NCI-H146 (cell line): ENCODE results near the gene ZW10.

Experiments used
- DNase-seq: peaks from one replicate; lab custom pipeline; 2025; lab: John Stamatoyannopoulos, UW

Gene ZW10

DNA sequence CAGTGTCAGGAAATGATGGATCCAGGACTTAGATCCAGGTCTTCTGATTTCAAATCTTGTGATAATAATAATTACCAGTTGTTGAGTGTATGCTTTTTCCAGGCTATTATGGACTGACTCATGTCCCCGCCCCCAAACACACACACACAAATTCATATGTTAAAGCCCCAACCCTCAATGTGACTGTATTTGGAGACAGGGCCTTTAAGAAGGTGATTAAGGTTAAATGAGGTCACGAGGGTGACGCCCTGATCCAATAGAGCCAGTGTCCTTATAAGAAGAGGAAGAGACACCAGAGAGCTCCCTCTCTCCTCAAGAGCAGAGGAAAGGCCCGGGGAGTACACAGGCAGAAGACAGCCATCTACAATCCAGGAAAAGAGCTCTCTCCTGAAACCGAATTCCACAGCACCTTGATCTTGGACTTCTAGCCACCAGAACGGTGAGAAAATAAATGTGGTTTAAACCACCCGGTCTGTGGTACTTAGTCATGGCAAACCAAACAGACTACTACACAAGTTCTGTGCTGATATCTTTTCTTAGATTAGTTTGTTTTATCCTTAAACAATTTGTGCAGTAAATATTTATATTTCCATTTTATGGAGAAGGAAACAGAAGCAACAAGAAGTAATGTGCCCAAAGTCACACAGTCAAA lies 75.6 kb downstream of the ZW10 start:
- DNase-seq: no peak

DNA sequence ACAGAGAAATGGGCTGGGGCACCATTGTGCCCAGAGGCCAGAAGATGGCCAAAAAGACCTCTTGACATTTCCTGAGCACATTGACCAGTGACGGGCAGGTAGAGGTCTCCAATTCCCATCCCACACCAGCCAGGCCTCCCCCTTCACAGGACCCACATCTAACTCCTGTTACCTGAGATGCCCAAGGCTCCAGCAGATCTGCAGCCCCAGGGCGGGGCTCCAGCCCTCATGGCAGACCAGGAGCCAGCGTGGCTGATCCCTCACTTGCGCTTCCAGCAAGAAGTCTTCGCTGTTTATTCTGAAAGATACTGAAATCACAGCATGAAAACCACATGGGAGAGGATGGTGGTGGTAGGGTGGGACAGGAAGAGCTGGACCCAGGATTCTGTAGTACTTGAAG lies 76.4 kb downstream of the ZW10 start:
- no peak for DNase-seq

DNA sequence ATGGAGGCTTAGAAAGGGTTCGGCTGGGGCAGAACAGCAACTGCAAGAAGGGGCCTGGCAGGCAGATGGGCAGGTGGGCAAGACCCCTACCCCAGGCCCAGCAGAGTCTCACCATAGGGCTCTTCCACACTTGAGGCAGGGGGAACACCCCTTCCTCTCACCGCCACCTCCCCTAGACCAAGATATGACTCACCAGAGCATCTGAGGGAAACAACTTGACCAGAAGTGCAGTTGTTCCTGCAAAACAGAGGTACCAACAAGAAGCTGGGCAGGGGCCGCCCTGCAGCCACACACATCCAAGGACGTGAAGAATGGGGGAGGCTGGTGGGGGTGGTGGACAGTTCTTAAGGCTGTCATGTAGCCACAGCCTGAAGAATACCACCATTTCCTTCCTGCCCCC lies 78.3 kb downstream of the ZW10 start:
- DNase-seq: no peak

DNA sequence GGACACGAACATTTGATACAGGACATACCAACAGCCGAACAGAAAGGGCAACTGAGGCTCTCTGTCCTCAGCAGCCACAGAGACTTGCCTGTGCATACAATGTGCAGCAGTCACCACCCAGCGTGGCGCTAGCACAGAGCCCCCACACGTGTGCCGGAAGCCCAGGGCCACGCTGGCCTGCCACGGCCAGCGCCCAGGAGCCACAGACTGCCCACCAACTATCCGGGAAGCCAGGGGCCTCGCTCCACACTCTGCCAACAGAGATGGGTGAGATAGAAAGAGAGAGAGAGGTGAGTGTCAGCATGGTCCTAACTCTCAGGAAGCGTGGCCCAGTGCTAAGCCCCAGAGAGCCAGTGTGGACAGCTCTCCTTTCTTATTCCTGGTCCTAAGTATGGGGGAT lies 79.1 kb downstream of the ZW10 start:
- no peak for DNase-seq

DNA sequence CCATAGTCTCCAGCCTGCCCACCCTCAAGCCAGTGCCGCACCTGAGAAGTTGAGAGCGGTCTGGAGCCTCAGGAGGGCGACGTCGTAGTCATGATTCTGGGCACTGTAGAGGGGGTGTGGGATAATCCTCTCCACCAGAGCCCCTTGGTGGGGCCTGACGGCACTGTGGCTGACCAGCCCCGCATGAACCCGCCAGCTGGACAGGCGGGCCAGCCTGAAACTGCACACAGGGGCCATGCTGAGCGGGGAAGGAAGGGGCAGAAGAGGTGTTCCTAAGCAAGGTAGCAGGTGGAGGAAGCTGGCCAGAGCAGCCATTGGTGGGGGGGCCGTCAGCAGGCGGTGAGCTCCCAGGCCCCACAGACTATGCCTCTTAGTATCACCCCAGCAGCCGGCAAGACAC lies 80.5 kb downstream of the ZW10 start:
- no peak for DNase-seq

DNA sequence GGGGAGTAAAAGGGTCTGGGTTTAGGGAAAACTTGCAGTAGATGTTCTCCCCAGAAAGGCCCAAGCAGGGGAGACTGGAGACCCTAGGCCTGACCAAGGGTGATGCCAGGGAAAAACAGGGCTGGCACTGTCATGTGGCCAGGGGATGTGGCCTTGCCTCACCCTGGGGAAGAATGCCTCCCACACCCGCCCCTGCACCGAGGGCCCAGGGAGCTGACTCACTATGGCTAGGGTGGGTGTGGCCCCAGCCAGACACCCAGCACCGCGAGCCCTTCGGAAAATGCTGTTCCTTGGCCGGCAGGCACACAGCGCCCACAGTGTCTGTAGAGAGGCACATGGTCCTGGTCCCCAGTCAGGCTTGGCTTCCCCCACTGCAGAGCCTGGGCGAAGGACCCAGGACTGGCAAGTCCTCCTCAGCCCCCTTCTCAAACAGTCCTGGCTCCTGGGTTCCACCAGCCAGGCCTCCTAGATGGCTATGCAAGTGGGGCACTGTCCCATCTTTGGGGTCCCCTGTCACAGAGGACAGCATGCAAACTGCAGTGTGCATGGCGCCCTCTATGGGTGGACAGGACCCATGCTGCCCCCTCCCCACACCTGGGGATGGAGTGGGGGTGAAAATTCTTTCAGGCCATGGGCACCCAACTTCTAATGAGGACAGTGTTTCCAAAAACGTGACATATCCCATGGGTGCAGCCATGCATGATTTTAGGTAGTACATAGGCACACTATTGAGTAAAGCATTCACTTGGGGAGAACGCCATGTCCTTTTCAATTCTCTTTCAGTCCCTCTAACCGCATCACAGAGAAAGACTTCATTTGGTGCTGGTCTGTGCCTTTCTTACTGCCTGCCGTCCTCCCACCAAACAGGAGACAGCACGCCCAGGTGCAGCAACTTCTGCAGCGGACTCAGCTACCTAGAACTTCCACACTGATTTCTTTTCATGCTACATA lies 82.6 kb downstream of the ZW10 start:
- no peak for DNase-seq

DNA sequence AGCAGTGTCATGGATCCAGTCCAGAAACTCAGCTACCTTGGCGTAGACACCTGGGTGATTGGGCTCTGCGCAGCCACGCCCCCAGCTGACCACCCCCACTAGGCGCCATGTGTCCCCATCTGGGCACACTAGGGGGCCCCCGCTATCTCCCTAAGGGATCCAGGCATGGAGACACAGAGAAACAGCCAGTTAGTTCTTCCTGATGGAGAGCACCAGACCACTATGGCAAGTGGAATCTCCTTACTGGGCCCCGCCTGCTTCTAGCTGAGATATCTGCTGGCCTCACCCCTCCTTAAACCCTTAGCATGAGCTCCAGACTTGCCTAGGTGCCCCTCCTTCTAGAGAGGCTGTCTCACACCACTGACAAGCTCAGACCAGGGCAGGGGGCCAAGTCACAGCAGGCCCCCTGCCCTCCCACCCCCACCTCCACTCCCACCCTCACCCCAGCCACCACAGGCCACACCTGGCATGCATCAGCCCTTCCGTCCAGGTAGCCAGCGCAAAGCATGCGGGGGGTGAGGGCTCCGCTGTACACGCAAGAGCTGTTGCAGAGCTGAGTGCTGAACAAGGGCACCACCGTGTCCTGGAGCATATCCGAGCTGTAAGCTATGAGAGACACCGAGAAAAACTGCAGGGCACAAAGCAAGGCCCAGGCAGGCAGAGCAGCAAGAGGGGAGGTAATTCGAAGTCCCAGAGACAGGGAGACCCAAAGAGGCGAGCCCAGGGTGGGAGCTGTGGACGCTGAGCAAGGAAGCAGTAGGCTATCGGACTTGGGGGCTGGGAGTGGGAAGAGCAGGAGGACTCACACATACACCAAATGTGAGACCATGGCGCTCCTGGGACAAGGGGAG lies 83.5 kb downstream of the ZW10 start:
- DNase-seq: no peak

DNA sequence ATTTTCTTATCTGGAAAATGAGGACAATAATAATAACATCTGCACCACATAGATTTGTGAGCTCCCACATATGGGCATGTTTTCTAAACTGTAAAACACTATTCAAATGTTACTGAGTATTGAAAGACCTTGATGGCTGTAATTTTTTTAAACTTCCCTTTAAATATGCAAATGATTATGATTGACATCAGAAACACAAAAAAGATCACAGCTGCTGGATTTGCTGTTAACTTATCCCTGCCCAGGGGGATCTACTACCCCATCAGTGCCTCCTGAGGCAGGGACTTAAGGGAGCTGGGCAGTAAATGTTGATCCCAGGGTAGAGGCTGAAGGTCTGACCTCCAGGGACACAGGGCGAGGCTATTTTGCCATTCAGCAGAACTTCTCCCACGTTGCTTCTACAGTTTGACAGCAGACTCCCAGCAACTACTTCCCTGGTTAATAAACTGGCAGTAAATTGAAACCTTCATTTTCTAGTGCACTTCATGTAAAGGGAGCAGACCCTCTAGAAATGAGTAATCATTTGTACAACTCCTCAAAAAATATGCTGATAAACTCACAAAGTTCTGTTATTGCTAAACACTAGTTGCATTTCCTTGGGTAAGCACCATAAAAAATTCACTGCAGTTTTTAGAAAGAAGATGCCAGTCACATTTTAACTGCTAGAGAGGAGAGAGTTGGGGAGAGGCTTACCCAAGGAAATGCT lies 87.7 kb downstream of the ZW10 start:
- DNase-seq: no peak

DNA sequence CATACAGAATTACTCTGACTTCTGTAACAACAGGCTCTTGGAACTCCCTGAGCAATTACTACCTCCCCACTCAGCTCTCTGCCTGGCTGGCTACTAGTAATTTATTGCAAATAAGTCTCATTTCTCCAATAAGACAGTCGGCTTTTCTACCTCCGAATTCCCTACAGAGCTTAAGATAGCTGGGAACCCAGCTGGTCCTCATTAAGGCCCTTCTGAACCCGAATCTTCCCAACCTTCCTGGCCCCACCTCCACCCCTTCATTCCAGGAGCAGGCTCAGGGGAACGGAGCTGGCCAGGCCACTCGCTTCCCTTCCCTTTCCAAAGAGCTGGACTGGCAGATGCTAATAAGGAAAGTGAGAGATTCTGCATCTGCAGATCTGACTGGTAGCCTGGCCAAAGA lies 89.0 kb downstream of the ZW10 start:
- no peak for DNase-seq

DNA sequence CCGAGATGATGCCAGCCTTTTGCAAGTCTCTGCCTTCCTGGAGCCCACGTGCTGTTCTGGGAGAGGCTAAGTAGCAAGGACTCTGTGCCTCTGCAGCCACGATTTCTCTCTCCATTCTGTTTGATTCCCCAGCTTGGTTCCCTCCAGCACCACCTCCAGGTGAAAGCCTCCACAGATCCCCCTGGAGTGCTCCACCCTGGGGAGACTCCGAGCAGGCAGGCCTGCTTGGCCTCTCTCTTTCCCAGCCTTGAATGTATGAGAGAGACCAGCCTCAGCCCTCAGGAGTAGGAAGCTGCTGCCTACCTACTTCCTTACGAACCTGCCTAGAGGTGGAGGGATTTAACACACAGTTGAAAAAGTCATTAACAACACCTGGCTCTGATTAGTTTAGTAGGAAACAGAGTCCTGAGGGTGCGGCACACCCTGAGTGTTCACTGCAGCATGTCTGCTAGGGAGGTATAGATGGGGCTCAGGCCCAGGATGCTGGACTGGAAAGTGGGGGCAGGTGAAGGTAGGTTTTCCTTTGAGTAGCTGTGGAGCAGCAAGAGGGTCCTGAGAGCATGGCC lies 89.9 kb downstream of the ZW10 start:
- no peak for DNase-seq
